NCI-H1694 (cell line): ENCODE data around the gene SPPL2A.
"Not testable (repeated sequence)": the region's sequence is repeated elsewhere in the genome, so short reads cannot be mapped to it uniquely, and the experiment has no call there.

ENCODE experiments used
- DNase-seq: peaks from one replicate; lab custom pipeline; 2025; lab: John Stamatoyannopoulos, UW

SPPL2A gene

GRCh38 chr15:50765195-50765967 lies at the start of gene SPPL2A:
SPPL2A (minus strand) TSS chr15:50765706; CDS start chr15:50765533, 173 bp downstream.
- peak; percentile 57 for DNase-seq

GRCh38 chr15:50814634-50815033 lies 49.1 kb upstream of the SPPL2A start:
- no peak for DNase-seq

- DNase-seq, result no peak
These were observed 48.4 kb upstream of the SPPL2A start for GRCh38 chr15:50813865-50814264.

GRCh38 chr15:50813089-50813488 lies 47.6 kb upstream of the SPPL2A start:
- no peak for DNase-seq

- DNase-seq, result not testable (repeated sequence)
These were observed 46.6 kb upstream of the SPPL2A start for GRCh38 chr15:50812181-50812506.

- DNase-seq, result not testable (repeated sequence)
These were observed 46.1 kb upstream of the SPPL2A start for GRCh38 chr15:50811461-50812180.

- no peak for DNase-seq
These were observed 44.6 kb upstream of the SPPL2A start for GRCh38 chr15:50810128-50810527.

- DNase-seq, result no peak
These were observed 43.2 kb upstream of the SPPL2A start for GRCh38 chr15:50808728-50809127.

GRCh38 chr15:50803479-50804180 lies 38.1 kb upstream of the SPPL2A start:
- no peak for DNase-seq

- no peak for DNase-seq
These were observed 35.2 kb upstream of the SPPL2A start for GRCh38 chr15:50800715-50801114.

- no peak for DNase-seq
These were observed 33.2 kb upstream of the SPPL2A start for GRCh38 chr15:50798684-50799083.

GRCh38 chr15:50797926-50798325 lies 32.4 kb upstream of the SPPL2A start:
- DNase-seq, result no peak

GRCh38 chr15:50791486-50791885 lies 26.0 kb upstream of the SPPL2A start:
- DNase-seq, result no peak

- no peak for DNase-seq
These were observed 25.4 kb upstream of the SPPL2A start for GRCh38 chr15:50790778-50791453.

GRCh38 chr15:50786871-50787270 lies 21.4 kb upstream of the SPPL2A start:
- no peak for DNase-seq

- DNase-seq, result no peak
These were observed 20.9 kb upstream of the SPPL2A start for GRCh38 chr15:50786438-50786837.

- no peak for DNase-seq
These were observed 18.4 kb upstream of the SPPL2A start for GRCh38 chr15:50783895-50784294.

GRCh38 chr15:50783411-50783810 lies 17.9 kb upstream of the SPPL2A start:
- DNase-seq, result no peak

GRCh38 chr15:50778086-50778485 lies 12.6 kb upstream of the SPPL2A start:
- no peak for DNase-seq

GRCh38 chr15:50777042-50777441 lies 11.5 kb upstream of the SPPL2A start:
- no peak for DNase-seq

GRCh38 chr15:50774450-50774849 lies 8.9 kb upstream of the SPPL2A start:
- DNase-seq, result no peak

- no peak for DNase-seq
These were observed 7.9 kb upstream of the SPPL2A start for GRCh38 chr15:50773389-50773788.
